Neural progenitor cell (in vitro differentiated cells): ENCODE results near the gene PTPN14. TPM values are rescaled to one million over a fixed set of nuclear protein-coding genes. Genes with fewer than 3 reads are reported as not detected.

ENCODE experiments used
- DNase-seq: peaks from one replicate; pipeline ENCODE4 v3.0.0-alpha.2; 2016; ENCODE audit warnings: low spot score
- H2AFZ ChIP-seq: fragments of 200-600 bp; sonication (generic); replicated peaks from 2 replicates; pipeline ENCODE4 v1.6.1; 2016; ENCODE audit warnings: antibody characterized with exemption
- H3F3A ChIP-seq: fragments of 200-600 bp; sonication (generic); 2 replicates; pipeline ENCODE4 v1.6.1; 2016; ENCODE audit warnings: antibody characterized with exemption, low read depth
- H3K27ac ChIP-seq: fragments of 200-600 bp; sonication (generic); 2 replicates; pipeline ENCODE4 v1.5.1; 2016; ENCODE audit warnings: mild to moderate bottlenecking
- H3K27me3 ChIP-seq: fragments of 200-600 bp; sonication (generic); 2 replicates; pipeline ENCODE4 v1.6.1; 2016; ENCODE audit warnings: mild to moderate bottlenecking, moderate library complexity
- H3K36me3 ChIP-seq: fragments of 200-600 bp; sonication (generic); 2 replicates; pipeline ENCODE4 v1.5.1; 2016
- H3K4me1 ChIP-seq: fragments of 200-600 bp; sonication (generic); 2 replicates; pipeline ENCODE4 v1.6.1; 2016; ENCODE audit warnings: mixed run types
- H3K4me2 ChIP-seq: fragments of 200-600 bp; sonication (generic); 2 replicates; pipeline ENCODE4 v1.6.1; 2016
- H3K4me3 ChIP-seq: fragments of 200-600 bp; sonication (generic); 2 replicates; pipeline ENCODE4 v1.5.1; 2016
- H3K79me2 ChIP-seq: fragments of 200-600 bp; sonication (generic); 2 replicates; pipeline ENCODE4 v1.6.1; 2016; ENCODE audit warnings: low read depth
- H3K9ac ChIP-seq: fragments of 200-600 bp; sonication (generic); 2 replicates; pipeline ENCODE4 v1.6.1; 2016
- H3K9me3 ChIP-seq: fragments of 200-600 bp; sonication (generic); 2 replicates; pipeline ENCODE4 v1.5.1; 2016; ENCODE audit warnings: low read depth
- H4K20me1 ChIP-seq: fragments of 200-600 bp; sonication (generic); 2 replicates; pipeline ENCODE4 v1.6.1; 2016; ENCODE audit warnings: low read depth
- H3K27ac Mint-ChIP-seq: 3 replicates; pipeline ENCODE4 v1.8.0; 2021; ENCODE audit warnings: mixed read lengths
- H3K27me3 Mint-ChIP-seq: 2 replicates; pipeline ENCODE4 v1.8.0; 2022; ENCODE audit warnings: low read depth, mild to moderate bottlenecking, inconsistent platforms, moderate library complexity, mixed read lengths; ENCODE audit not compliant: insufficient read depth
- H3K36me3 Mint-ChIP-seq: 3 replicates; pipeline ENCODE4 v1.8.0; 2021; ENCODE audit warnings: mixed read lengths
- H3K4me1 Mint-ChIP-seq: 3 replicates; pipeline ENCODE4 v1.8.0; 2021; ENCODE audit warnings: mixed read lengths
- H3K4me3 Mint-ChIP-seq: 3 replicates; pipeline ENCODE4 v1.8.0; 2021; ENCODE audit warnings: mild to moderate bottlenecking, moderate library complexity, mixed read lengths
- H3K9me3 Mint-ChIP-seq: 3 replicates; pipeline ENCODE4 v1.8.0; 2020; ENCODE audit warnings: mixed read lengths
- EZH2 ChIP-seq: fragments of 200-600 bp; sonication (generic); IDR thresholded peaks from 2 replicates; pipeline ENCODE4 v1.6.1; 2017; ENCODE audit warnings: antibody characterized with exemption, mild to moderate bottlenecking, moderate library complexity
- EZH2phosphoT487 ChIP-seq: fragments of 200-600 bp; sonication (generic); IDR thresholded peaks from 2 replicates; pipeline ENCODE4 v1.6.1; 2017; ENCODE audit warnings: antibody characterized with exemption
- total RNA-seq: library from RNA; depleted of rRNA; stranded (reverse); fragments of >200 nt; gene quantifications from 2 replicates; pipeline ENCODE4 v1.2.3, GENCODE V29; 2015; ENCODE audit warnings: low replicate concordance
- TF ChIP-seq, protein P1 (sequence below): fragments of 200-600 bp; sonication (generic); IDR thresholded peaks from 2 replicates; pipeline ENCODE4 v1.5.1; 2017; ENCODE audit warnings: antibody characterized with exemption, mild to moderate bottlenecking

The PTPN14 gene
- total RNA-seq, 1 donor from 2014 or later: 28.3 TPM

DNA sequence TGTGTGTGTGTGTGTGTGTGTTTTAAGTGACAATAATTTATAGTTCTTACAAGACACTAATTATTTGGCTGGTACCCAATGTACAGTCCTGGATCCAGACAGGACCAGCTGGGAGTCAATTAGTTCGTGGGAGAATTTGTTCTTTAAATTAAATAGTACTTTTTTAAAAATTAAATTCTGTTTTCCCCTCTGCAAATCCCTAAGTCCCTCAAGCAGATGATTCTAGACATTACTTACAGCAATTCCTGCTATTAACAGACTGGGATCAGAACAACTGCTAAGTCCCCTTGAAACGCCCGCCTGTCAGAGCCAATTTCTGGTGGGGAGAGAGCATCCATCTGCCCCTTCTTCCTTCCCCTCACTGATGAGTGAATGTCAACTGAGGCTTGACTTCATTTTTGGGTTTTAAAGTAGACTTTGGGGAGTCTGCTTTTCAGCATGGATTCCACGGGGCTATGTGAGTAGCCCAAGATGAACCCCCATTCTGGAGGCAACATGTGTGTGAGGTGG is 186.6 kb downstream of the PTPN14 start:
- no peak overlapping the region for H3K4me3 ChIP-seq
- no peaks in the 10 kb centered on the region for H3K27me3 ChIP-seq
- no peak overlapping the region for H2AFZ ChIP-seq
- H3K27ac Mint-ChIP-seq: no peak overlapping the region
- peaks cover 7% of the 10 kb centered on the region for H3K4me1 Mint-ChIP-seq
- no peaks in the 10 kb centered on the region for H3K9me3 Mint-ChIP-seq
- peaks cover 3% of the 10 kb centered on the region for H3K27me3 Mint-ChIP-seq
- H3K36me3 Mint-ChIP-seq: peaks cover 45% of the 10 kb centered on the region
- H3K4me2 ChIP-seq: no peak overlapping the region
- H4K20me1 ChIP-seq: no peaks in the 10 kb centered on the region
- TF ChIP-seq, protein P1, sequence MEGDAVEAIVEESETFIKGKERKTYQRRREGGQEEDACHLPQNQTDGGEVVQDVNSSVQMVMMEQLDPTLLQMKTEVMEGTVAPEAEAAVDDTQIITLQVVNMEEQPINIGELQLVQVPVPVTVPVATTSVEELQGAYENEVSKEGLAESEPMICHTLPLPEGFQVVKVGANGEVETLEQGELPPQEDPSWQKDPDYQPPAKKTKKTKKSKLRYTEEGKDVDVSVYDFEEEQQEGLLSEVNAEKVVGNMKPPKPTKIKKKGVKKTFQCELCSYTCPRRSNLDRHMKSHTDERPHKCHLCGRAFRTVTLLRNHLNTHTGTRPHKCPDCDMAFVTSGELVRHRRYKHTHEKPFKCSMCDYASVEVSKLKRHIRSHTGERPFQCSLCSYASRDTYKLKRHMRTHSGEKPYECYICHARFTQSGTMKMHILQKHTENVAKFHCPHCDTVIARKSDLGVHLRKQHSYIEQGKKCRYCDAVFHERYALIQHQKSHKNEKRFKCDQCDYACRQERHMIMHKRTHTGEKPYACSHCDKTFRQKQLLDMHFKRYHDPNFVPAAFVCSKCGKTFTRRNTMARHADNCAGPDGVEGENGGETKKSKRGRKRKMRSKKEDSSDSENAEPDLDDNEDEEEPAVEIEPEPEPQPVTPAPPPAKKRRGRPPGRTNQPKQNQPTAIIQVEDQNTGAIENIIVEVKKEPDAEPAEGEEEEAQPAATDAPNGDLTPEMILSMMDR: no peak
- TF ChIP-seq EZH2: no peak
- TF ChIP-seq EZH2phosphoT487: no peak
- H3K4me1 ChIP-seq: no peaks in the 10 kb centered on the region
- no peak overlapping the region for H3K4me3 Mint-ChIP-seq
- H3K79me2 ChIP-seq: no peaks in the 10 kb centered on the region
- no peak for DNase-seq
- H3K27ac ChIP-seq: no peak overlapping the region
- no peaks in the 10 kb centered on the region for H3K36me3 ChIP-seq
- H3K9me3 ChIP-seq: no peaks in the 10 kb centered on the region
- H3F3A ChIP-seq: no peaks in the 10 kb centered on the region
- H3K9ac ChIP-seq: no peak overlapping the region

DNA sequence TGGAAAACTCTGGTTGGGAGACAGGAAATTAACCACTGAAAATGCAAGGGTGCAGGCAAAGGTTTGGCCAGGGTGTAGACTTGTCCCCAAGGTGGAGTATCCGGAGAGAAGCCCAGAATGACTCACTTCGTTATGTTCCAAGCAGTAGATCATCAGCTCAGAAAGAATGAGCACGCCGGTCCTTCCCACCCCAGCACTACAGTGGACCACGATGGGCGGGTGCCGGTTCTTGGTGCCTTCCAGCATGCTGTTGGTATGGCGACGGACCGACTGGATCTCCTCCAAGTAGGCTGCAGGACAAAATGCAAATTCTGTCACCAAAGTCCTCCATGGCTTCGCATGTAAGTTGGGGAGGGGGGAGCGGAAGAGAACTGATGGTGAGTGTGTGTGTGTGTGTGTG is 187.0 kb downstream of the PTPN14 start:
- Histone ChIP-seq H3K4me1 (no peaks in the 10 kb centered on the region), H3F3A (no peaks in the 10 kb centered on the region), H3K9ac (no peak overlapping the region), H2AFZ (no peak overlapping the region), H3K79me2 (no peaks in the 10 kb centered on the region), H4K20me1 (no peaks in the 10 kb centered on the region), H3K27ac (no peak overlapping the region), H3K9me3 (no peaks in the 10 kb centered on the region), H3K4me2 (no peak overlapping the region), H3K4me3 (no peak overlapping the region), H3K27me3 (no peaks in the 10 kb centered on the region), H3K36me3 (no peaks in the 10 kb centered on the region)
- Mint-ChIP-seq H3K4me3 (no peak overlapping the region), H3K9me3 (no peaks in the 10 kb centered on the region), H3K4me1 (peaks cover 7% of the 10 kb centered on the region), H3K27me3 (peaks cover 3% of the 10 kb centered on the region), H3K36me3 (peaks cover 44% of the 10 kb centered on the region), H3K27ac (no peak overlapping the region)
- no peak for TF ChIP-seq EZH2
- TF ChIP-seq EZH2phosphoT487: no peak
- TF ChIP-seq, protein P1: no peak
- no peak for DNase-seq

DNA sequence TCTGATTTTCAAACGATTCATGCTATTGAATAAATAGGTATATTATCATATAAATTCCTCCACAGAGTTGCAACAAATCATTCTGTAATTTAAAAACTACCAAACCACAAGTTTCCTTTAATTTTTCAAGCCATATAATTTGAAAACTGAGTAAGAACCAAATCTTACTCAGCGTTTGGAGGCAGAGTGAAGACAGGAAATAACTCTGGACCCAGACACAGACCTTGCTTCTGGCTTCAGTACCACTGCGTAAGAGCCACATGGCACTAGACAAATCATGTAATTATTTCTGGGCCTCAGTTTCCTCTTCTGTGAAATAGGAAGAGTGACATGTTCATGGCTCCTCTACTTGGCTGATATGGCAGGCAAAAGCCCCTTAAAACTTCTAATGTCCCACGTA is 188.0 kb downstream of the PTPN14 start:
- no peak overlapping the region for H3K27ac Mint-ChIP-seq
- H3K27me3 Mint-ChIP-seq: peaks cover 3% of the 10 kb centered on the region
- Histone ChIP-seq H3K9me3 (no peaks in the 10 kb centered on the region), H3K36me3 (no peaks in the 10 kb centered on the region), H4K20me1 (no peaks in the 10 kb centered on the region), H3K4me2 (no peak overlapping the region), H3K9ac (no peak overlapping the region), H3K4me1 (no peaks in the 10 kb centered on the region), H3K79me2 (no peaks in the 10 kb centered on the region), H3K4me3 (no peak overlapping the region), H2AFZ (no peak overlapping the region), H3K27ac (no peak overlapping the region), H3K27me3 (no peaks in the 10 kb centered on the region), H3F3A (no peaks in the 10 kb centered on the region)
- TF ChIP-seq, protein P1: no peak
- no peak for TF ChIP-seq EZH2
- no peak for TF ChIP-seq EZH2phosphoT487
- H3K4me1 Mint-ChIP-seq: peaks cover 7% of the 10 kb centered on the region
- H3K4me3 Mint-ChIP-seq: no peak overlapping the region
- no peak for DNase-seq
- H3K9me3 Mint-ChIP-seq: no peaks in the 10 kb centered on the region
- H3K36me3 Mint-ChIP-seq: peaks cover 43% of the 10 kb centered on the region
